NCI-H1694 treated with DMSO at 0.1 percent for 48 hours (cell line): ENCODE results near the gene LRFN4.
"Not testable (repeated sequence)": the region's sequence is repeated elsewhere in the genome, so short reads cannot be mapped to it uniquely, and the experiment has no call there.

Source experiments
- DNase-seq: peaks from one replicate; lab custom pipeline; 2025; lab: John Stamatoyannopoulos, UW

LRFN4 gene

GRCh38 chr11:66856496-66857233 is at the start of gene LRFN4:
LRFN4 (plus strand) TSS chr11:66857064; CDS start chr11:66857745, 681 bp downstream.
- DNase-seq, result no peak

GRCh38 chr11:66809592-66809991 is 47.3 kb upstream of the LRFN4 start:
- DNase-seq, result no peak

- DNase-seq, result no peak
Measured at GRCh38 chr11:66810576-66811185, 46.2 kb upstream of the LRFN4 start.

DNA sequence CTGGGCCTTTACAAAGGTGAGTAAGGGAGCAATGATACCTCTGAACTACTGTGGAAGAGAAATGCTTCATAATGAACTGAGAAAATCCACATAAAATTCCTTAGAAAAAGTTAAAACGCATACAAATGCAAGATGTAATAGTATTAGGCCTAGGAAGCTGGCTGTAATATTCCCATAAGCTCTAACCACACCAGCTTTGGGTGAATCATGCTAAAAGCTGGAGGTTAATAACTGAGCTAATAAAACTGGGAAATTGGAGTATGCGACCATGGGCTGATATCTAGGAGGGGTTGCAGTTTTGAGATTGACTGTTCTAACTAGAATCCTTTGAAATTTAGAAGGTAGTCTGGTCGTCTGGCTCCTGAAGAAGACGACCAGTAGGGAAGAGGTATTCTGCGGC is 42.2 kb upstream of the LRFN4 start:
- DNase-seq, result no peak

- no peak for DNase-seq
Measured at GRCh38 chr11:66815646-66816045, 41.2 kb upstream of the LRFN4 start.

- DNase-seq, result no peak
Measured at GRCh38 chr11:66818231-66818955, 38.5 kb upstream of the LRFN4 start.

- no peak for DNase-seq
Measured at GRCh38 chr11:66820381-66820780, 36.5 kb upstream of the LRFN4 start.

DNA sequence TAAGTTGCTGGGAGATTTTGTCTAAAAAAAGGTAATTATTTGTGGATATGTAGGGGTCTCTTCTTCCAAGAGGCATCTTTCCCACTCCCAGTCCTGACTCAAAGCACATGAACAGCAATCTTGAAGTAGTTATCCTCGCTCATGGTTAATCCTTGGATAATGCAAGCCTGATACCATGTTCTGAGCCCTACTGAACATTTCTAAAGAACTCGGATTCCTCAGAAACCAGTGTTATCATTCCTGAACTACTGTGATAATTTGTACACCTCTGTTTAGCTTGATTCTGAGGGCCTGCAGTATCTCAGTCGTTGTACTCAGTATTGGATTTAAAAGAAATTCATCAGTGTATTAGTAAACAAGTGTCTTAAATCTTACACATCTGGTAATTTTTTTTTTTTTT is 36.0 kb upstream of the LRFN4 start:
- DNase-seq, result no peak

GRCh38 chr11:66823700-66824099 is 33.2 kb upstream of the LRFN4 start:
- DNase-seq, result no peak

- DNase-seq, result not testable (repeated sequence)
Measured at GRCh38 chr11:66824573-66824972, 32.3 kb upstream of the LRFN4 start.

DNA sequence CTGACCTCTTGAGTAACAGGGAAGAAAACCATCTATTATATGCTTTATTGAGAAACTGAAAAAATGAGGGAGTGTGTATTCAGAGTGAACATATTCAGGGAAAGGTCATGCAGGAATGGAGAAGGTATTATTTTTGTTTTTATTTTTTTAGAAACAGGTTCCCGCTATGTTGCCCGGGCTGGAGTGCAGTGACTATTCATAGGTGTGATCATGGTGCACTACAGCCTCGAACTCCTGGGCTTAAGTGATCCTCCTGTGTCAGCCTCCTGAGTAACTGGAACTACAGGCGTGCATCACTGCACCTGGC is 22.4 kb upstream of the LRFN4 start:
- DNase-seq, result no peak

DNA sequence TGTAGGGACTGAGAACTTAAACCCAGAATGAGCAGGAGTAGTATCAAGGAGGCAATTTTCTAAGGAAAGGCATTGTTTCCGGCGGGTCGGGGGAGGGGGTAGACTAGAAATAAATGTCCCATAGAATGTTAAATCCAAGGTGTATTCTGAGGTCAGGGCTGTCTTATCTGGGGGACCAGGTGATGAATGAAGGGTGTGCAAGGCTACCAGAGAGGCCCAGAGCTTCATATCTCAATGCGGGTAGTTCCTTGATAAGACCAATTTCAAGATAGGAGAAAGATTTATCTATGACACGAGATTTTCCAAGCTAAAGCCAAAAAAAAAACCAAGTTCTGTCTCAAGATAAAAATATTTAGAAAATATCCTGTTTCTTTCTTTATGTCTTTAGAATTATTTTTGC is 21.9 kb upstream of the LRFN4 start:
- DNase-seq, result no peak

- DNase-seq, result no peak
Measured at GRCh38 chr11:66835768-66836405, 21.0 kb upstream of the LRFN4 start.

- no peak for DNase-seq
Measured at GRCh38 chr11:66840317-66841091, 16.4 kb upstream of the LRFN4 start.

- no peak for DNase-seq
Measured at GRCh38 chr11:66841861-66842260, 15.0 kb upstream of the LRFN4 start.

DNA sequence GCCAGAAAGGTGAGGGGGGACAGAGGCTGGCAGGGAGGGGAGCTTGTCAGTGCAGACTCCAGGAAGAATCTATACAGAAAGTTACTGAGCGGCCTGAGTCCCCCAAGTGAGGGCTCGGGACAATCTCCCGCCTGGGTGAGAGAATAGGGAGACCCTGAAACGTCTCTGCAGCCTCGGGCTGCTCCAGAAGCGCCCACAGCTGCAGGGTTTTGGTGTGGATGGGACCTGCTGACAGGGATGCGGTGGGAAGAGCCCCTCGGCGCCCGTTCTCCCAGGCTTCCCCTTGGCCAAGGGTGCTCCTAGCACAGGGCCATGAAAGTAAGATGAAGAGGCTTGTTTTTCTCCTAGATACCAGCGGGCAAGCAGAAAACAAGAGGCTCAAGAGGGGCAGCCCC is 14.4 kb upstream of the LRFN4 start:
- DNase-seq, result no peak

GRCh38 chr11:66842896-66843775 is 13.7 kb upstream of the LRFN4 start, which contains the start of gene RCE1:
RCE1 (plus strand) TSS chr11:66843441; CDS start chr11:66843456, 15 bp downstream.
- peak; percentile 49 for DNase-seq

DNA sequence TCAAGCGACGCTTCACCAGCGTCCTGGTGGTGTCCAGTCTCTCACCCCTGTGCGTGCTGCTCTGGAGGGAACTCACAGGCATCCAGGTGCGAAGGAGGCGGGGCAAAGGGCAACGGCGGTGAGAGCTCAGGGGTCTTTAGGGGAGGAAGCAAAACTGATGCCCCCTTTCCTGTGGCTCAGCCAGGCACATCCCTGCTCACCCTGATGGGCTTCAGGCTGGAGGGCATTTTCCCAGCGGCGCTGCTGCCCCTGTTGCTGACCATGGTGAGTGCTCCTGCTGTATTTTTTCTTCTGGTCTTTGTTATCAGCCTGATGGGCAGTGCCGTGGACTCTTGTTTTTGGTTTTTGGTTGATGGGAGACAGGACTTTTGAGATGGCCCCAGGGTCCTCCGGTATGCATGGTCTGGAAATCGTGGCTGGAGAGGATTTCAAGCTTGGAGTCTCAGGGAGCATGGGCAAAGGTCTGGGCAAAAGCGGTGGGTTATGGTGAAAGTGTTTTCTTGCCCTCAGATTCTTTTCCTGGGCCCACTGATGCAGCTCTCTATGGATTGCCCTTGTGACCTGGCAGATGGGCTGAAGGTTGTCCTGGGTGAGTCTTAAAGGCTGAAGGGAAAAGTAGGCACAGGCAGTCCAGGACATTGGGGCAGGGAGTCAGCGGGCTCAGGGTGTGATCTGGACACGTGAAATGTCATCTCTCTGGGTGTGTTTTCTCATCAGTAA is 12.9 kb upstream of the LRFN4 start:
- no peak for DNase-seq

DNA sequence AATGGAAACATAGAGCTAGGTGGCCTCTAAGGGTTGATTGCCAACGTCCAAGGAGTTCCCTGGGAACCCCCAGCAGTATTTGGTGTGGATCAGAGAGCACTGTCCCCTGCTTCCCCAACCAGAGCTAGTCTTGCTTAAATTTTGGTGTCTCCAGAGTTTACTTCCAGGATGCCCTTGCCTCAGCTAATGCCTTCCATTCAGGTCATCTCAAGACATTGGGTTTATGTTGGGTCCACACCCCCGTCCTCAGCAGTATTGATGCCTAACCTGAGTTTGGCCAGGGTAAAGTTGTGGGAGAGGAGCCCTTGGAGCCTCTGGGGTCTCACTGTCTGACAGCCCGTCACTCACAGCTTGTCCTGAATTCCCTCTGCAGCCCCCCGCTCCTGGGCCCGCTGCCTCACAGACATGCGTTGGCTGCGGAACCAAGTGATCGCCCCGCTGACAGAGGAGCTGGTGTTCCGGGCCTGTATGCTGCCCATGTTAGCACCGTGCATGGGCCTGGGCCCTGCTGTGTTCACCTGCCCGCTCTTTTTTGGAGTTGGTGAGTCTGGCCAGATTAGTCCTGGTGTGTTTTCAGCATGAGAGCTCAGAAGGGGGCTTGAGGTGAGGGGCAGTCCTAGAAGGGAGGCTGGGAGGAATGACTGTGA is 12.2 kb upstream of the LRFN4 start:
- no peak for DNase-seq
